ENCODE results near the gene MCEE.
A peak's percentile ranks its signal among the peaks of the same experiment; 100 is the strongest.

The MCEE gene

GRCh38 chr2:71082402-71083252, 47.4 kb downstream of the MCEE start:
- DNase-seq (ENCODE audit: low spot score), result no peak

GRCh38 chr2:71078624-71079023, 51.4 kb downstream of the MCEE start:
- no peak for DNase-seq (ENCODE audit: low spot score)

- DNase-seq (ENCODE audit: low spot score), result no peak
Measured at GRCh38 chr2:71074893-71075395, 55.1 kb downstream of the MCEE start.

- DNase-seq (ENCODE audit: low spot score), result no peak
Measured at GRCh38 chr2:71073475-71073874, 56.6 kb downstream of the MCEE start.

GRCh38 chr2:71072492-71072891, 57.5 kb downstream of the MCEE start:
- no peak for DNase-seq (ENCODE audit: low spot score)

GRCh38 chr2:71071681-71072398, 58.2 kb downstream of the MCEE start:
- no peak for DNase-seq (ENCODE audit: low spot score)

- DNase-seq (ENCODE audit: low spot score), result no peak
Measured at GRCh38 chr2:71070294-71071093, 59.5 kb downstream of the MCEE start.

- no peak for DNase-seq (ENCODE audit: low spot score)
Measured at GRCh38 chr2:71069376-71069775, 60.7 kb downstream of the MCEE start.

GRCh38 chr2:71068218-71069035, 61.6 kb downstream of the MCEE start, which contains the start of gene NAGK:
TSS of gene NAGK (plus strand) at chr2:71068648. CDS start at chr2:71068684, 36 bp downstream.
- DNase-seq (ENCODE audit: low spot score), result peak; percentile 98

GRCh38 chr2:71067567-71068217, 62.3 kb downstream of the MCEE start:
- no peak for DNase-seq (ENCODE audit: low spot score)

GRCh38 chr2:71066856-71067255, 63.2 kb downstream of the MCEE start:
- DNase-seq (ENCODE audit: low spot score), result no peak

- no peak for DNase-seq (ENCODE audit: low spot score)
Measured at GRCh38 chr2:71064754-71065621, 65.0 kb downstream of the MCEE start.

- no peak for DNase-seq (ENCODE audit: low spot score)
Measured at GRCh38 chr2:71064110-71064611, 65.9 kb downstream of the MCEE start.

GRCh38 chr2:71063216-71063615, 66.8 kb downstream of the MCEE start:
- DNase-seq (ENCODE audit: low spot score), result no peak

- DNase-seq (ENCODE audit: low spot score), result no peak
Measured at GRCh38 chr2:71060871-71061270, 69.2 kb downstream of the MCEE start.

GRCh38 chr2:71060211-71060610, 69.8 kb downstream of the MCEE start:
- no peak for DNase-seq (ENCODE audit: low spot score)

Measured in ecto neural progenitor cell (in vitro differentiated cells).